Liver (tissue), 3 donors: ENCODE measurements around the gene SHISAL1.
A peak's percentile ranks its signal among the peaks of the same experiment; 100 is the strongest.

ENCODE experiments used
- EGR1 ChIP-seq, 2 donors: IDR thresholded peaks; 2 replicates each; pipeline ENCODE4 v1.6.1; 2016 to 2018; ENCODE audit warnings: antibody characterized with exemption in 2 of 2, low read depth in 2 of 2
- RXRA ChIP-seq, 2 donors: IDR thresholded peaks; 2 replicates each; pipeline ENCODE4 v1.6.1; 2017 to 2018; ENCODE audit warnings: antibody characterized with exemption in 2 of 2, mild to moderate bottlenecking in 1 of 2
- TAF1 ChIP-seq: conservative IDR thresholded peaks from 2 replicates; pipeline ENCODE4 v1.6.1; 2016; ENCODE audit warnings: antibody characterized with exemption, mild to moderate bottlenecking
- TF ChIP-seq, protein P1 (sequence below): fragments of 150-350 bp; IDR thresholded peaks from 2 replicates; pipeline ENCODE4 v1.5.1; 2017; ENCODE audit warnings: improper control_type of control experiment, low read depth, low read length; ENCODE audit not compliant: missing input control
- TF ChIP-seq, protein P2 (sequence below): IDR thresholded peaks from 2 replicates; pipeline ENCODE4 v1.6.1; 2016; ENCODE audit warnings: antibody characterized with exemption
- donor health status: healthy.
- donor health status: healthy.

DNA sequence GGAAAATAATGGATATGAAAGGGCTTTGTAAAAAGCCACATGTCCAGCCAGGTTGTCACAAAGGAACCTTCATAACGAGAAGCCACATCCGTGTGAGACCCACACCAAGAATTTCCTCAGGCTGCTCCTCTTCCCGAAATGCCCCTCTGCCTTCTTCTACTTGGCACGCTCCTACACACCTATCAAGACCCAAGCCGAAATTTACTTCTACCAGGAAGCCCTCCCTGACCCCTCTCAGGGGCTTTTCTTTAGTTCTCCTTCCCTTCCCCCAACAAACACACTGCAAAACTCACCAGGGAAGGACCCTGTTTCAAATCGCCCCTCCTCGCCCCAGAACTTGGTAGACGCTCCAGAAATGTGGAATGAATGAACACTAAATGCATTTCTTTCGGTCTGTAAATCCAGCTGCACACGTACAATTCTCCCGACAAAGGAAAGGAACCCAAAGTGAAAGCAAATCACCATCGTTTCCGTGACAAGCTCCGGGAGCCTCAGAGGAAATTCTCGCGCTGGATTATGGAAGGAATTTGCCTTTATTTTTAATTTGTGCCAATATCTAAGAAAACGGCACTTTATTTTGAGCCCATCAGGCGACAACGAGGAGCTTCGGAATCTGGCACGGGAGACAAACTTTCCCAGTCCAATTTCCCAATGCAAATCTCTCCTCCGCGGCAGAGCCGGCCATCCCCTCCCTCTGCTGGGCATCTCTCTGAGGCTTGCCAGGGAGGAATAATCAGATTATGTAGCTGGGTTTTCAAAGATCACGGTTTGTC lies 13.2 kb upstream of the SHISAL1 start:
- TF ChIP-seq, protein P1, sequence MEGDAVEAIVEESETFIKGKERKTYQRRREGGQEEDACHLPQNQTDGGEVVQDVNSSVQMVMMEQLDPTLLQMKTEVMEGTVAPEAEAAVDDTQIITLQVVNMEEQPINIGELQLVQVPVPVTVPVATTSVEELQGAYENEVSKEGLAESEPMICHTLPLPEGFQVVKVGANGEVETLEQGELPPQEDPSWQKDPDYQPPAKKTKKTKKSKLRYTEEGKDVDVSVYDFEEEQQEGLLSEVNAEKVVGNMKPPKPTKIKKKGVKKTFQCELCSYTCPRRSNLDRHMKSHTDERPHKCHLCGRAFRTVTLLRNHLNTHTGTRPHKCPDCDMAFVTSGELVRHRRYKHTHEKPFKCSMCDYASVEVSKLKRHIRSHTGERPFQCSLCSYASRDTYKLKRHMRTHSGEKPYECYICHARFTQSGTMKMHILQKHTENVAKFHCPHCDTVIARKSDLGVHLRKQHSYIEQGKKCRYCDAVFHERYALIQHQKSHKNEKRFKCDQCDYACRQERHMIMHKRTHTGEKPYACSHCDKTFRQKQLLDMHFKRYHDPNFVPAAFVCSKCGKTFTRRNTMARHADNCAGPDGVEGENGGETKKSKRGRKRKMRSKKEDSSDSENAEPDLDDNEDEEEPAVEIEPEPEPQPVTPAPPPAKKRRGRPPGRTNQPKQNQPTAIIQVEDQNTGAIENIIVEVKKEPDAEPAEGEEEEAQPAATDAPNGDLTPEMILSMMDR, result peak; percentile 21
- TF ChIP-seq EGR1 (IDR thresholded peaks at IDR 0.05; ENCODE audit: low read depth in 2 of 2) (no peak), TAF1 (no peak), RXRA (IDR thresholded peaks at IDR 0.05) (no peak)
- TF ChIP-seq, protein P2, sequence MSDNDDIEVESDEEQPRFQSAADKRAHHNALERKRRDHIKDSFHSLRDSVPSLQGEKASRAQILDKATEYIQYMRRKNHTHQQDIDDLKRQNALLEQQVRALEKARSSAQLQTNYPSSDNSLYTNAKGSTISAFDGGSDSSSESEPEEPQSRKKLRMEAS, result no peak
